ENCODE results near the gene TLE6.
"Not testable (repeated sequence)": the region's sequence is repeated elsewhere in the genome, so short reads cannot be mapped to it uniquely, and the experiment has no call there.

Gene TLE6

GRCh38 chr19:3005345-3005744 is 28.0 kb downstream of the TLE6 start:
- no peak for DNase-seq

DNA sequence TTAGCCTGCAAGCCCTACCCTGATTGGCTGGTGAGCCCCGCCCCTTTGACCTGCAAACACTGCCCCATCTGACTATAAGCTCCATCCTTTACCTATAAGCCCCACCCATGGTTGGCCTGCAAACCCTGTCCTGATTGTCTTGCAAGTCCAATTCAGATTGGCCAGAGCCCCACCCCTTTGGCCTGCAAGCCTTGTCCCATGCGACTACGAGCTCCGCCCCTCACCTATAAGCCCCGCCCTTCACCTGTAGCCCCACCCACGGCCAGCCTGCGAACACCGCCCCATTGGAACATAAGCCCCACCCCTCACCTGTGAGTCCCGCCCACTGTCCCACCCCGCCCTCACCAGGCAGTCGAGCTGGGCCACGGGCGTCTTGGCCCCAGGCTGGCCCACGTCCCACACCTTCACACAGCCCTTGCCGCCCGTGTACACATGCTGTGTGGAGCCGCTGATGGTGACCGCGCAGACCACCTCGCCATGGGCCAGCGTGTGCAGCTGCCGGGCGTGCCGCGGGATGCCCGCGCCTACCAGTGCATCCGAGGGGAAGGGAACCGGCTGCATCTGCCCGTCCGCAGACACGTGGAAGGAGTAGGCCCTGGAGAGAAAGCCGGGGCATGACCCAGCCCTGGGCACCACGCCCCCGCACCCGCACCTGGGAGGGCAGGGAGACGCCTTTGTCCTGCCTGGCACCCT is 28.9 kb downstream of the TLE6 start:
- DNase-seq = no peak

DNA sequence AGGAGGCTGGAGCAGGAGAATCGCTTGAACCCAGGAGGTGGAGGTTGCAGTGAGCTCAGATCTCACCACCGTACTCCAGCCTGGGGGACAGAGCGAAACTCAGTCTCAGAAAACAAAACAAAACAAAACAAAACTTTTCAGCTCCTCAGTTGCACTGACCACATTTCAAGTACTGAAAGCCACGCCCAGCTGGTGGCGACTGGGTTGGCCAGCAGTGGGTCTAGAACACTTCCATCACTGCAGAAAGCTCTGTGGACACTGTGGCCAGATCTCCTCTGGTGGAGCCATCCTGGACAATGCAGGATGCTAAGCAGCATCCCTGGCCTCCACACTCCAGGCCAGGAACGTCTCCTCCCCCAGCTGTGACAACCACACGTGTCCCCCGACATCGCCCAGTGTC is 30.6 kb downstream of the TLE6 start:
- no peak for DNase-seq

GRCh38 chr19:3008994-3009393 is 31.6 kb downstream of the TLE6 start:
- no peak for DNase-seq

DNA sequence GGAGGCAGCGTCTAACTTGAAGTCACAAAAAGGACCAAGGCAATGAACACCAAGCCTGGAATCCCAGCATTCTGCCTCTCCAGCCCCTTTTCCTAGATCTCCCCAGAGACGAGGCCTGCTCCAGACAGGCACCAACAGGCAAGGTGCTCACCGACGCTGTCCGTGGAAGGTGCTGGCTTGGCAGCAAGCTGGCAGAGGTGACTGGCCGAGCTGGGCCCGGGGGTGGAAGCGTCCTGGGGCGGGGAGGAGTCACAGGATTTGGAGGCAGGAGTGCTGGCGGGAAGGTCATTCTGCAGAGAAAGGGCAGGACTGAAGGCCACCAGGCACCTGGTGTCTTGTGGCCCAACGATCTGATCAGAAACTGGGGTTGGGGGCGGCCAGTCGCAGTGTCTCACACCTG is 33.5 kb downstream of the TLE6 start:
- DNase-seq = no peak

GRCh38 chr19:3012059-3012458 is 34.7 kb downstream of the TLE6 start:
- DNase-seq = not testable (repeated sequence)

GRCh38 chr19:3012621-3013262 is 35.4 kb downstream of the TLE6 start:
- DNase-seq = no peak

DNA sequence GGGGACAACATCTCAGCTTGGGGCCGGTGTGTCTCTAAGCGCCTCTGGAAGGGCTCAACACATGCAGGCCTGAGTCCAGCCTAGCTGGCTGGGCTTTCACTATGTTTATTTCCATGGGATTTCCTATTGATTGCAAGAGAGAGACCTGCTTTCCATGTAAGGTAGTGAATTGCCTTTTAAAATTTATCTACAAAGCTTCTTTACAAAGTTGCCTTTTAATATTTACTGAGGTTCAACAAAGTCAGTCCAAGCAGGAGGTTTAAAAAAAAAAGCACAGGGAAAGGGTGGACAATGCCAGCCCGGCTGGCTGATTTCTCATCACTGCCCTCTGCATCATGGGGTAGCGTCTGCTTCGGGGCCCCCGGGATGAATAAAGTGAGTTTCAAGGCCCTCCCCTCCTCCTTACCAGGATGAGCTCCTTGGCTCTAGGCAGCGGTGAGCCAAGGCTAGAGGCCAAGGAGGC is 35.9 kb downstream of the TLE6 start:
- DNase-seq = no peak

GRCh38 chr19:3014135-3014534 is 36.8 kb downstream of the TLE6 start:
- DNase-seq = no peak

- no peak for DNase-seq
Observed at GRCh38 chr19:3015126-3016057, 38.0 kb downstream of the TLE6 start.

- no peak for DNase-seq
Observed at GRCh38 chr19:3017923-3018322, 40.6 kb downstream of the TLE6 start.

- no peak for DNase-seq
Observed at GRCh38 chr19:3019211-3019854, 42.0 kb downstream of the TLE6 start.

DNA sequence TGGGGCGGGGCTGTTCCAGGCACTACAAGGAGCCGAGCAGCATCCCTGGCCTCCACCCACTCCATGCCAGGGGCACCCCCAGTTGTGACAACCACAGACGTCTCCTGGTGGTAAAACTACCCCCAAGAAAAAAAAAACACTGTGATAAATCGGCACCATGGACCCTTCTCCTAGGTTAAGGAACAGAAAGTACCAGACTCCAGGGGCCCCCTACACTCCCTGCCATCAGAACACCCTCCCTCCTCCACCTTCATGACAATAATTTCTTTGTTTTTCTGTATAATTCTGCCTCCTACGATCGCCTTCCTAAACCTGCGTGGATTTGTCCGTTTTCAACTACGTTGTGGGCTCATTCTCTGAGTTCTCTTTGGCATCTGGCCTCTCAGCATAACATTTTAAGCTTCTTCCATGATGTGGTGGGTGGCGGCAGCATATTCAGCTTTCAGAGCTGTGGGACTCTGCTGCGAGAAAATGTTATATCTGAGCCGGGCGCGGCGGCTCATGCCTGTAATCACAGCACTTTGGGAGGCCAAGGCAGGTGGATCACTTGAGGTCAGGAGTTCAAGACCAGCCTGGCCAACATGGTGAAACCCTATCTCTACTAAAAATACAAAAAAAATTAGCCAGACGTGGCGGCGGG is 43.1 kb downstream of the TLE6 start:
- DNase-seq = no peak

GRCh38 chr19:3024509-3024869 is 47.1 kb downstream of the TLE6 start:
- DNase-seq = no peak

GRCh38 chr19:3024870-3025548 is 47.6 kb downstream of the TLE6 start:
- no peak for DNase-seq

DNA sequence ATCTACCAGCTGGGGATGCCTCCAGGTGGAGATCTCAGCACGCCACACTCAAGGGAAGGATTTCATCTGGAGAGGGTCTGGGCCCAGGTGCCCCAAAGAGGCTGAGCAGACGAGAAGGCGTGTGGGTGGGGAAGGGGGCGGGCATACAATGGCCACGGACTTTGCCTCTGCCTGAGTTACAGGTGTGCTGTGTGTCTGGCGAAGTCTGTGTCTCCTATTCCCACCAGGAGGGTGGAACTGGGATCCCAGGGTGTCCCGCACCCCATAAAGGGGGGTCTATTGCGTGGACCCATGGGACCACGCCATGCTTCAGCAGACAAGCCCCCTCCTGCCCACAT is 48.2 kb downstream of the TLE6 start:
- DNase-seq = no peak

- DNase-seq = no peak
Observed at GRCh38 chr19:3026768-3027167, 49.4 kb downstream of the TLE6 start.

- DNase-seq = no peak
Observed at GRCh38 chr19:3027292-3027691, 49.9 kb downstream of the TLE6 start.

GRCh38 chr19:3027981-3028304 is 50.6 kb downstream of the TLE6 start:
- DNase-seq = no peak

DNA sequence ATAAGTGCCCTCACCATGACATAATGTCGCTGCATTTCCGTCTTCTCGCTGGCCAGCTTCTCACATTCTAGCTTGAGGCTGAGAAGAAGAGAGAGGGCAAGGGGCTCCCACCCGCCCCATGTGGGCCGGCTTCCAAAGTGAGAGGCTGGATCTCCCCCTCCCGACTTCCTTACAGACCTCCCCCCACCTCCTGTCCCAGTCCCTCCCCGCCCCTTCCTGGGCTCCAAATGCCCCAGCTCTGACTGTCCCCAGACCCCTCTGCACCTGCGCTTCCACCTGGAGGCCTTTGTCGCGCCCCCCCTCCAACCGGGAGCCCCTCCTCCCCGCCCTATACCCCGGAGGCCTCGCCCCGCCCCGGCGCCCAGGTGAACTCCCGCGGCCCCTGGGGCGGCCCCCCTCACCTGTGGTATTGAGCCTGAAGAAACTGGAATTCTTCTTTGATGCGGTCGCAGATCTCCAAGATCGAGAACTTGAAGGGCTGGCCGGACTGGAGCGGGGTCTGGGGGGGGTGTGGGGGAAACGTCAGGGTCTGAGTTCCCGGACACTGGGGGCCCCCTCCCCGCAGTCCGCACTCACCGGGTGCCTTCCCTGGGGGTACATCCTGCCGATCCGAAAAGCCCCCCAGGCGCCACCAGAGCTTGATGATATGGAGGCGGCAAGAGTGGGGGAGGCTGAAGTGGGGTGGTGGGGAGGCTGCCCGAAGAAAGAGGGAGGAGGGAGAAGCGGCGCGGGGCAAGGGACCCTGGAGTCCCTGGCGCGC is 51.1 kb downstream of the TLE6 start:
- no peak for DNase-seq

GRCh38 chr19:3029065-3029923 is 51.9 kb downstream of the TLE6 start, which contains the start of gene TLE2:
TLE2 (minus strand) TSS chr19:3029280; CDS start chr19:3028904, 376 bp downstream.
- DNase-seq = no peak
